Stimulated activated CD4-positive, alpha-beta T cell treated with anti-CD3 and anti-CD28 coated beads, Interleukin-2, amount 100 ng/mL, for 24 hours (primary cell): Measurements from ENCODE around the gene RELN.

Source experiments
- DNase-seq, 2 donors: peaks; one replicate each; pipeline ENCODE4 v3.0.0-alpha.2; 2020

RELN gene

DNA sequence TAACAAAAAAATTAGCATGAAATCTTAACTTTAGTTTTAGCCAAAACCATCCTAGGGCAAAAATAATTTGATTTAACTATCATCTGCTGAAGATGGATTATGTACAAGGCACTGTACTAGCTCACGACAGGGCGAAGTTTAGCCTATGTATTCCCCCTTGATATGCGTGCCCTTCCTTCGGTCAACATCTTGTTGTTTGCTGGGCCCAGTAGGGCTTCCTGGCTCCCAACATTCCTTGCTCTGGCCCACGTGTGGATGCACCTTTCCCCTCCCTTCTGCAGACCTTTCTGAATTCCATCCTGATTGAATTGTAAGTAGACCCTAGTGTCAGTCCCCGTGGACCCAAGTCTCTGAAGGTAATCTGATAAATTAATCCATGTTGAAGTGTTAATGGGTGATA is 212.0 kb downstream of the RELN start:
- DNase-seq = no peak

DNA sequence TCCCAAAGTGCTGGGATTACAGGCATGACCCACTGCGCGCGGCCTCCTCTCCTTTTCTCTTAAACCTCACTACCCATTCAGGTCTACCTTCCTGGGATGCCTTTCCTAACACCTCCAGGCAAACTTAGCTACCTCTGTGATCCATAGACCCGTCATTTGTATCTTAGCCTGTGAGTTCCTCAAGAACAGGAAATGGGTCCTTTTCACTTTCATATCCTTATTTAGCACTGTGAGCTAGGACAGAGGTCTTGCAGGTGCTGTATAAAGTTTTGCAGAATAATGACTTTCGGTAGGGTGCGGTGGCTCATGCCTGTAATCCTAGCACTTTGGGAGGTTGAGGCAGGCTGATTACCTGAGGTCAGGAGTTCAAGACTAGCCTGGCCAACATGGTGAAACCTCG is 215.7 kb downstream of the RELN start:
- no peak for DNase-seq

DNA sequence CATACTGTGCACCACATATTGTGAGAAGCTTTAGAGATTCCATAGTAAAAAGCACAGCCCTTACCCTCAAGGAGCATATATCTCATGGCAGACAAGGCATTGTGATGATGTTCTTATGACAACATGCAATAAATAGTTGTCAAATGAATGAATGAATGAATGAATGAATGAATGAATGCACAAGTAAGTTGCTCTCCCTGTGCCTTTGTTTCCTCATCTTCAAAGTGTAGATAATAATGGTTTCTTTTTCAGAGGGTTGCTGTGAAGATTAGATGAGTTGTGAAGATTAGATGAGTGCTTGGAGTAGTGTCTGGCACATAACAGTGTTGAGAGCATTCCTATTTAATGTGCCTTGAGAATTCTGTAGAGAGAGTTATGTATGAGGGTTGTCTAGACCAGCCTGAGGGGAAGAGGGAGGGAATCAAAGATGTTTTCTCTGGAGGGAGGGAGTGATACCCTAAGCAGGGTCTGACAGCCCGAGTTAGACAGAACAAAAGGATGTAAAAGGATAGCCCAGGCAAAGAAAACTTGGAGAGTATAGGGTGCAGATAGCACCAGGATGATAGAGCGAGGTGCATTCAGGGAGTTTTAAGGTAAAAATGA is 217.2 kb downstream of the RELN start:
- no peak for DNase-seq

DNA sequence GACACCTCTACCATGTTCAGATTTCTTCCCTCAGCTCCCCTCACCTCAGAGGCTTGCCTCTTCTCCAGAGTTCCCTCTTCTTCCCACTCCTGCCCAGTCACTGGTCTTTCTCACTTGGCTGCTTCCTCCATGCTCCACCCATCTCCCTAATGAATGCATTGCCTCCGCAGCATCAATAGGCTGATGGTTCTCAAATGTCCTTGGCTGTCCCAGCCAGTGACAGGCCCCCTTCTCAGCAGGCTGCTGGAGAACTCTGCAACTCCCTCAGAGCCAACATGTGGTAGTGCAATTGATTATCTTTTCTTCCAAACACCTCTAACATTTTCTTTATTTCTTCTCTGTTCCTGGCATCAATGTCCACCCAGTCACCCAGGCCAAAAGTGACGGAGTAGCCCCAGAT is 218.2 kb downstream of the RELN start:
- DNase-seq = no peak

DNA sequence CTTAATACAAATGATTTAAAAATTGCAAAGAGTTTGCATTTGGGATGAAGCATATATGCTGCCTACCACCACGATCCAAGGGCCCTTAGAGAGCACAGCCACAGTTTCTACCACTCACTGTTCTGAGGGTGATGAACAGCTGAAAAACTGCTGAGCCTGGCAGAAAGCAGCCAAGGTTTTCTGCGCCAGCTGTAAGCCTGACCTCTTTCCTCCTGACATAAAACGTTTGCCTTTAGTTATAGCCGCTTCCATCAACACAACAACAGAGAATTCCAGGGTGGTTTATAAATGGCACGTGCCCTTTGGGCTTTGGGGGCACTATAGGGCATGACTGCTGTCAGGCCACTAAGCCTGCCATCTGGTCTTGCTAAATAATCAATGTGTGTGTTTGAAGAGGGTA is 222.8 kb downstream of the RELN start:
- DNase-seq = no peak

DNA sequence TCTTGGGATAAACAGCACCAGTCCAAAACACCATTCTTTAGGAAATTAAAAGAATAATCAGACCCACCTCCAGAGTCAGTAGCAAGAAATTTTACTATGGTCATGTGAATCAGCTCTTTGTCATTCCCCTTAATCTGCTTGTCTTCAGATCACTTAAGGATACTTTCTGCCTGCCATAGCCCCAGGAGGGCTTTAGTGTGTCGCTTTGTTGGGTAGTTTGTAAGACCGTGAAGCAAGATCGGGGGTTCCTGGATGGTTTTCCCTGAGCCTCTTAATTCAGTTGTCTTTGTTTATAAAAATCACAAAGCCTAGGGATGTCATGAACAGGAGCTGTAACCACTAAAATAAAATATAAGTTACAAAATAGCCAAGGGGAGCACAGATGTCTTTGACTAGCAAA is 223.6 kb downstream of the RELN start:
- DNase-seq = no peak

DNA sequence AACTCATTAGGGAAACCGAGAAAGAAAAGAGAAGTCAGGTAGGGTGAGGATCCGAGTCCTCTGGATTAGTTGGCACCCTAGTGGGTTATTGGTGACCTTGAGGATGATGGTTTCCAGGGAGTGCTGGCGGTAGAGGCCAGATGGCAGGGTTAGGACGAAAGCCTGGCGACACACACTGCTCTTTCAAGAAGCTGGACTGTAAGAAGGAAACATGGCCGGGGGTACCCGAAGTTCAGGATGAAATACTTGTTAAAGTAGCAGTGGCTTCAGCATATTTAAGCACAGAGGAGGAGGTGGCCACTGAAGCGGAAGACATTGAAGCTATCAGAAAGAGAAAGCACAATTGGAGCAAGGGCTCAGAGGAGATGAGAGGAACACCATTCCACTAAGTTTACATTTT is 224.6 kb downstream of the RELN start:
- no peak for DNase-seq

DNA sequence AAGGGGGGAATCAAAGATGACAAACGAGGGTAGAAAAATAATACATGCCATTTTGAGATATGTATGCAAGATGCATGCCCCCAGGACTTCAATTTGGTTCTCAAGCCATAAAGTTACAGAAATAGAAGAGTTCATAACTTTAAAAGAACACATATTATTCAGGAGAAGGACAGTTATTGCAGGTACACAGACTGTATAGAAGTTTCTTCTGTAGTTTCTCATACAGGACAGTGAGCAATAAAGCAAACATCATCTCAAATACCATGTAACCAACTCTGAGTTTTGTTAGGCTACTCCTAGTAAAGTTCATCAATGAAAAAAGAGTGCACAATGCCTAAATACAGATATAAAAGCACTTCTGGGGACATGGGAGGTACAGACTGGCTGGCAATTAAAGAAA is 226.6 kb downstream of the RELN start:
- DNase-seq = no peak

DNA sequence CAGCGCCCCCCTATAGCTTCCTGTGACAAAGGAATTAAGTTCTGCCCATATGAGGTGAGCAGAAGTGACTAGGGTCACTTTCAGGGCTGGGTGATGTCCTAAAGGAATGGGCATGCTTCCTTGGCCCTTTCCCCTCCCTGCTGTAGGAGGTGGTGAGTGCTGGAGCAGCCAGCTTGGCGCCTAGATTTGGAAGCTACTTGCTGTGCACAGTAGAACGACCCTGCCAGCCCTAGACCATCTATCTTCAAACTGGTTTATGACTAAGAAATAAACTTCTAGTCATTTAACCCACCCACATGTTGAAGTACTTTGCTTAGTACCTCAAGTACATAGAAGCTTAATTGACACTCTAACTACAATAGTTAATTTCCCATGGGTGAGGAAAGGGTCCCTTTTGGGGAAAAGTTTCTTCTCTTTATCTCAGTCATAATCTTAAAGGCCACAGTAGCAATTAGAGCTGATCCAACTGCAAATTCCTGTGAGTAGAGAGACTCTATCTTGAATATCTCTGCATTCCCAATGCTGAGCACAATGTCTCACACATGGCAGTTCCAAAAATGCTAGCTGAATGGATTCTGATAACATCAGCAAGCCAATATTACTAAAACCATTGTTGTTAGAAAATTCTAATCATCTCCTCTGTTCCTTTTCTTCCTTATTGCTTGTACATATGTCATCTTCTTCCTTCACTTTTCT is 227.2 kb downstream of the RELN start:
- DNase-seq = no peak

DNA sequence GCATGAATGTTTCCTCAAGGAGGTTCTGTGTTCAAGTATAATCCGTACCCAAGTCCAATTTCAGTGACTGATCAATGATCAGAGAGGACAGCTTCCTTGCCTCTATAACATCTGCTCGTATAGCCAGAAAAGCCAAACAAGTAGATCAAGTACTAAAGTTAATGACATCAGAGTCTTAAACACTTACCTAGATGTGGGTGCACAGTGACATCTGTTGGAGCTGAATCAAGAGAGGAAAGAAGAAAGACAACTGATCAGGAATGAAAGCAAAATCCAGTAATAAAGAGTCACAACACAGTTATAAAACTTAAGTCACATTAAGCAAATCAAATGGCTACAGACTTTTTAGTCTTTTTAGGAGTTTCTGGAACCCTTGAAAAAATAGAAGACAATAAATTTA is 236.5 kb downstream of the RELN start:
- no peak for DNase-seq

DNA sequence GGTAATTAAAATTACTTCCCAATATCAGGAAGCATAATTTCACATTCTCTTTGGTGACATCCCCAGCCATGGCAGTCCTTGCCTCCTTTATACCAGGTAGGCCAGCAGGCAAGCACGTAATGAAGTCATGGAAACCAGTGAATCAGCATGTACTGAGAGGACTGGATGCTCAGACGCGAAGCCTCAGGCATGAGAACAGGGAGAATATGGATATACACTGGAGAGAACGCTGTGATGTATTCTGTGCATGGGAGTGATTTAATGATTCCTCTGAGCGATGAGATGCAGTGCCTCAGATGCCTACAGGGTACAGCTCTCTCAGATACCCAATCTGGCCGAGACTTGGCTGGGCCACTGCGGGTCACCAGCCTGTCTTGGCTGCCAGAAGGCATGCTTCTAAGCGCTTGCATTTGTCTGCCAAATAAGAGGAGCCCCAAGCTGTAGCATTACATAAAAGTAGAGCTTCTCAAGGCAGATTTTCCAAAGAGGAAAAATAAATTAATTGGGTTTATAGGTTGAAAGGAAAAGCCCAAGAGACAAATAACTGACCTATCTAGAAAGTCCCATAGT is 238.1 kb downstream of the RELN start:
- DNase-seq = no peak

DNA sequence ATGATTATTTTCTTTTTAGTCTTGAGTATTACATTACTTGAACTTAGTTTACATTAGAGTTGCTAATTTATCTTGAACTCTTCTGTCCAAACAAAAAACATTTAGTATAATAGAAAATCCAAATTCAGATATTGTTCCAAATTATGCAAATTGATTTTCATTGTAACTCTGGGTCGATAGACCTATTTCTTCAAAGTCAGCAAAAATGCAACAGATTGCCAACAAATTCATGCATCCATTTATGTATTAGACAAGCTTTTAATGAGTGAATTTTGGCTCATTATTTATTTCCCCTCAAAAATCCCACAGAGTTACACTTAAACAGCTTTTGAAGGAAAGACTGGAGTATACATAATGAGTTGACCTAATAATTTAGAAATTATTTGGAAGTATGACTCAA is 240.8 kb downstream of the RELN start:
- DNase-seq = no peak

DNA sequence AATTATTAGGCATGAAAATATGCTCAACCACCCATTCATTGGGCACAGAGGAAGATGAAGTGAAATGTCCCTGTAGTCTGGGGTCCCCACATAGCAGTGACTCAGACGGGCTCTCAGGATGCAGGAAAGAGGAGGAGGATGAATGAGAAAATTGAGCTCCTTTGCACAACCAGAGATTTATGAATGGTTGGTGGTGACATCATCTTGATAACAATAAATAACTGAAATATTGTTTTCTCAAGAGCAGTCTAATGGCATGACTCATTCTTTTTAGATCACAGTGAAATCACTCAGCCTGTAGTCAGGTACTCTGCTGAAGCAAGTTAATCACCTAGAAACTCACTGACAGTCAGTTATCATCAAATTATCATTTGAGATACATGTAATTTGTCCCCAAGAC is 254.1 kb downstream of the RELN start:
- DNase-seq = no peak

DNA sequence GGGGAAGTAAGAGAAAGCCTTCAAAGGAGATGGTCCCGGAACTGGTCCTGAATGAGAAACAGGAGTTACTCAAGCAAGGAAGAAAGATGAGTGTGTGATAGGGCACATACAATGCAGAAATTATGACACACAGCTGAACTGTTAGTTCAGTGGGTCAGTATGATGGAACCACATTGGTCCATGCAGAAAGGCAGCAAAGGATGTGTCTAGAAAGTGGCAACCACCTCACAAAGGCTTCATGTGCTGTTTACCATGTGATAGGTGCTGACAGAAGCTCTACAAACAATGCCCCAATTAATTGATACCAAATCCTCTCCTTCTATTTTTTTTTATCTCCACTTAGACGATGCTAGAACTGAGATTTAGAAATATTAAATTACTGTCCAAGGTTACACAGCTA is 258.3 kb downstream of the RELN start:
- DNase-seq = no peak

DNA sequence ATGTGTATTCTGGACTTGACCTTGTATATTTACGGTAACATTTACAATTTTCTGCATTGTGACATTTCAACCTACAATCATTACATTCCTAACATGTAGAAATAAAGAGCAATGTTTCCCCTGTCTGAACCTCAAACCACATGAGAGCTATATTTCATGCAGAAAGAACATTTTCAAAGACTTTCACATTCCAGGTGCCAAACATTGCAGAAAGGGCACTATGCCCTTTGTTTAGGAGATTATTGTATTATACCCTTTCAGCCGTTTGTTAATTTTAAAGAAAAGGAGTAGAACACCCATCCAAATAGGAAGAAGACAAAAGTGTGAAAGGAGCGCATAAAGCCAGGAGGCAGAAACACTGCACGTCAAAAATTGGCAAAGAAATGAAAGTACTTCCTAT is 260.4 kb downstream of the RELN start:
- no peak for DNase-seq

DNA sequence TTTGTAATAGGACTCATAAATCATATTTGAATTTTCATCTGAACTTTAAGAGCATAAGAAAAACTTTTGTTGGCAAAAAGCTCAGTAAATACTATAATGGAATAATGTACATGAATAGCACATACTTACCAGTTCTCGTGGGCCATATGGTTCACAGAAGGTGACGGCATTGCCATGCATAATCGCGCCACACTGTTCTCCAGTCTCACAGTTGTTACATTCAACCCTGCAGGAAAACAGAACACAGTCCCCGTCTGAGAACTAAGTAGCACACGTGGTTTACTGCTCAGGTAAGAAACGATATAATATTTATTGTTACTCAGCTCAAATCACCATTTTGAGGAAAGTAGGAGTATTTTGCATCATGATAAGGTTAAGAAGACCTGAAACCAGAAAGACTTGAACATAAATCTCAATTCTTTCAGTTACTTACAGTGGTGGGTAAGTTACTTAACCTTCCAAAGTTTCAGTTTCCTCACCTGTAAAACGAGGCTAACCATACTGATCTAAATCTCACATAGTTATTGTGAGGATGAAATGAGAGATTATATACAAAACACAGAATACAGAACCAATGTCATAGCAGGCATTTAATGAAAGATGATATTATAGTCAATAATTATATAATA is 261.4 kb downstream of the RELN start:
- no peak for DNase-seq

DNA sequence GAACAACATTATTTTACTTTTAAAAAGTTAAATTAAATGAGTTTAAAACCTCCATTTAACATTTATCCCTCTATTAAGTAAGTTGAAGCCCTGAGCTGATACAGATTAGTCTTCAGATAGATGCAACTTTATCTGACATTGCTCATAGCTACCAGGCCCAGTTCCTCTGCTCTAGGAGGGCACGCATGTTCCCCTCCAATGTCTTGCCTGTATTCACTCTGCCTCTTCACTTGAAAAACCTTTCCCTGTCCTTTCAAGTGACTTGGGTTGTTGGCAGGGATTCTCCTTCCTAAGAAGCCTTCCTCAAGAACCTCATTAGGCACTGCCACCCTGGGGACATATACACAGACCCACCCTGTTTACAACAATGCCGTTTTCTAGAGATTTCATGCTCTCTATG is 270.4 kb downstream of the RELN start:
- DNase-seq = no peak

DNA sequence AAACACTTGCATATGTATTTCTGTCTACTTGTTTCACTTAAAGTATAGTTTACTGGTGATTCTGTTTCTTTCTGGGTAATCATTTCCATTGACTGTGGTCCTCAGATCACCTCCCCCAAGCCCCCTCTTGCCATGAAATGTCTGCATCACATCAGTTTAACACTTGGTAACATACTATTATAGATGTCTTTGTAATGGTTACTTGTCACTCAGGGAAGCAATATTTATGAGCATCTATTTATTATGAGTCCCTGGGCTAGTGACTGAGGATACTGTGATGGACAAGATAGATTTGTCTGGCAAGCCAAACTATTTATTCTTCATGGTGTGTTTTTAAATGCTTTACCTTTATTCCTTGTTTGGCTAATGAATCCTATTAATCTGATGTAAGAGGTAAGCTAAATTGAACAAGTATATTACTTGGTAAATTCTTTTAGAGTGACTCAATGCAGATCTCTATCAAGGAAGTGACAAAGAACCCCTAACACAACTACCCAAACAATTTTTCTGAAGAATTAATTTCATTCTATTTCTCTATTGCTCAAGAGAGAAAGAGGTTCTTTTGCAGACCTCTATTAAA is 270.9 kb downstream of the RELN start:
- DNase-seq = no peak

DNA sequence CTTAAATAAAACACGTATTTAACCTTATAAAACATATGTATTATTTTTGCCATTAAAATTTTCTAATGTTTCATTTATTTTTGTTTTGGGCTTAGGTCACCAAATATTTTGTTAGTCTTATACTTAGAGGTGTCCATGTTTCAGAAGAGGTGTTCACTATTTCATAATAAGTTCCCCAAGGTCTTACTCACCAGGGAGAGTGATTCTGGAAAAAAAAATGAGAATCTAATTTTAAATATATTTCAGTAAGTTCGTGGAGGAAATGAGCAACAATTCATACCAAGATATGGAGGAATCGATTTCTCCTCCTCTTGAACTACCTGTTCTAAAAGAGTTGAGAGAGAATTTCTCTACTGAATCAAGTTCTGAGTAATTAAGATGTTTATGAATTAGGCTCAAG is 271.9 kb downstream of the RELN start:
- DNase-seq = no peak

DNA sequence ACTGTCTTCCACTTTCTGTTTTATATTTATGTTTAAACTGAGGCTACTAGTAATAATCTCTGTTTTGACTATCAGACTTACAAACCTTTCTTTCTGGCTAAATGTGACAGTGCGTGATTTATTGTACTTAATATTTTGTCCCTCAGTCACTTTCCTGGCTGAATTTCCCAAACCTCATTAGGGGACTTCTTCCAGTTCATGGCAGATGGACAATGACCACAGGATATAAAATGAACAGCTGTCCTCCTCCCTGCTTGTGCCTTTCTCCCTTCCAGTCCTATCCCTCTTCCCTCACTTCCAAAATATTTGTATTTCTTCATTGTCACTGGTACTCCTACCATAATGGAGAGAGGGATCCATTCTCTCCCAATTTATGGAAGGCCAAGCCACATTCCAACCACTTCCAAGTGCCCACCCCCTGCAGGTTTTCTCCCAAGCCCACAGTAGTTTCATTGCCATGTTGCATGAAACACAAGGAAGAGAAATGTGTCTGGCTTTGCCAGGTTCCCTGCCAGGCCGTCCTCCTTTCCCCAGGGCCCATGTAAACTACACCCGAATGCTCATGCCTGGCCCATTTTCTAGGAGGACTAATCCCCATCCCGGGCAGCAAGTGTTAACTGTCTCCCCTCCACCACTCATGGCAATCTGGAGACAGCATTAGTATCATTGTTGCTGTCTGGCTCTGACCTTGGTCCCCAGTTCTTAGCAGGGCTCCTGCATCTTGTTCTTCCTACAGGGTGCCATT is 273.9 kb downstream of the RELN start:
- DNase-seq = no peak

DNA sequence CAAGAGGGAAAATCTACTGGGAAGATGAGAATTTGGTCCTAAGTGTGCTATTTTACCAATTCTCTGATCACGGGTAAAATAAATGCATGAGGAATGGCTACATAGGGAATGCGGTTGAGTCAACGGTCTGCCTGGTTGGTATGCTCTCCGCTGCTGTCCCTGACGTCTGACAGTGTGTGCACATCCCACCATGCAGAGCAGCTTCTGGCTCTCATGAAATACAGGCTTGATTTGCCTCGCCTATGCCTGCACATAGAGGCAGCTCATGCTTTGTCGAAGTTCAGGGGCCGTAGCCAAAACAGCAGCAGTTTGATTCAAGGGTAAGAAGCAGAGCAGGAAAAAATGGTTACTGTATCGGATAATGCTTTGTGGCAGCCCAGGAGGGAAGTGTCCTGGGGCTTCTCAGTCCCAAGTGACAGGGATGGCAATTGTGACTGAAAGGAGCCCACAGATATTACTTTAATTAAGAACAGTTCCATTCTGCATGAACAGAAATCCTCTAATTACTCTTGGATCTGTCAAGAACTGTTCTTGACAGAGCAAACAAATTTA is 275.0 kb downstream of the RELN start:
- no peak for DNase-seq

DNA sequence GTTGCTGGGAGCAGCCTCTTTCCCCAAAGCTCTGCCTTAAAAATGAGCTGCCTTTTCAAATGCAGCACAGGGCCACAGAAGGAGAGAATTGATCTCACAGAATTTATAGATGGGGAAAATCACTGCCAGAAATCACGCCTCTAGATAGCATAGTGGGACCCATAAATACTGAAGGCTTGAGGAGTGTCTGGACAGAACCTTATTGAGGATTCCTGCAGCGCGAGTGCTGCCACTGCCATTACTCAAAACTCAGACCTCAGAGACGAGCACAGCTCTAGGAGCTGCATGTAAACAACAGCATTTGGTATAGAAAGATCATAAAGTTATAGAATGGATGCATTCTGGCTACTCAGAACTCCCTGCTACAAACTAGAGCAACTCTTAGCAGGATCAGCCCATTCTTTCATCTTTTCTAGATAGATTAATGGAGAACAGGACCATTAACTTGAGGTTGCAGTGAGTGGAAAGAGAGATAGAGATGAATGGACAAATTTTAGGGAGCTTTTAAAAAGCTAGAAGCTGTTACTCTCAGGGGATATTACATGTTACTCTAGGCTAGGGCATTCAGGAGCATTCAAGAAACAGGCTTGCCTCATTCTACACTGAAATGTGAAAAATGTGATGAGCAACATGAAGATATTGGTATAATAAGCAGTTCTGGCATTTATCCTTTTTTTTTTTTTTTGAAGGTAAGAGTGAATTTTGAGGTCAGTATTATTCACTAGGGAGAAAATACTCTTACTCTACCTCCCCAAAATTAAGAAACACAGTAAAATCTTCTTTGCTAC is 276.3 kb downstream of the RELN start:
- no peak for DNase-seq
